Measurements from ENCODE around the gene RASD2.

GRCh38 chr22:35567351-35568141 is 26.9 kb downstream of the RASD2 start:
- TF ChIP-seq CTCF (IDR thresholded peaks at IDR 0.05 in 4 of 5, conservative IDR thresholded peaks at IDR 0.05 in 1 of 5), result no peak
- TF ChIP-seq POLR2A (IDR thresholded peaks at IDR 0.05), result no peak

All from gastrocnemius medialis (tissue), 4 donors.